Spleen (tissue), 7 donors: Measurements from ENCODE around the gene ATRIP.

Source experiments
- CTCF ChIP-seq, 11 experiments: fragments of 200-600 bp in 7 of 11; fragments of 450-650 bp in 4 of 11; sonication (generic) in 4 of 11; IDR thresholded peaks in 8 of 11; conservative IDR thresholded peaks in 3 of 11; 1 replicate in 7 of 11; 2 replicates in 4 of 11; pipeline versions ENCODE4 v1.4.0 to v1.8.0; 2016 to 2021; ENCODE audit warnings: antibody characterized with exemption in 11 of 11, inconsistent platforms in 4 of 11, mild to moderate bottlenecking in 1 of 11
- POLR2A ChIP-seq, 3 donors: fragments of 450-650 bp; IDR thresholded peaks; one replicate each; pipeline ENCODE4 v1.5.1; 2017; ENCODE audit warnings: antibody characterized with exemption in 3 of 3, mild to moderate bottlenecking in 1 of 3
- donor health status: DM: no; HTN: no; CAD: no; lungs with moderate emphysema.
- donor health status: DM: no; HTN: no; CAD: no.
- donor health status: DM: no; HTN: no; CAD: no.

- no peak for TF ChIP-seq POLR2A (IDR thresholded peaks at IDR 0.05)
- no peak for TF ChIP-seq CTCF (IDR thresholded peaks at IDR 0.05 in 8 of 11, conservative IDR thresholded peaks at IDR 0.05 in 3 of 11)
Measured at GRCh38 chr3:48419149-48419548, 27.4 kb upstream of the ATRIP start.
